Astrocyte (in vitro differentiated cells and primary cell): ENCODE data around the gene PGK2. TPM values are rescaled to one million over a fixed set of nuclear protein-coding genes. Genes with fewer than 3 reads are reported as not detected.
A peak's percentile ranks its signal among the peaks of the same experiment; 100 is the strongest.

Experiments
- DNase-seq: peaks from one replicate; pipeline ENCODE4 v3.0.0-alpha.2; 2010; ENCODE audit warnings: low read depth
- FAIRE-seq: peaks from 2 replicates; lab custom pipeline; 2011; peaks lifted over from hg19 to GRCh38; lab: Jason Lieb, UNC
- H2AFZ ChIP-seq: 2 replicates; pipeline ENCODE4 v1.6.0; 2012; ENCODE audit warnings: low read depth, low read length, inconsistent platforms
- H3K27ac ChIP-seq: 2 replicates; pipeline ENCODE4 v1.5.1; 2011; ENCODE audit warnings: low read depth, low read length, inconsistent platforms
- H3K27me3 ChIP-seq: 2 replicates; pipeline ENCODE4 v1.6.0; 2011; ENCODE audit warnings: low read length, inconsistent platforms; ENCODE audit not compliant: insufficient read depth
- H3K36me3 ChIP-seq: 2 replicates; pipeline ENCODE4 v1.5.1; 2011; ENCODE audit warnings: low read length, inconsistent platforms; ENCODE audit not compliant: insufficient read depth
- H3K4me1 ChIP-seq: 2 replicates; pipeline ENCODE4 v1.5.1; 2011; ENCODE audit warnings: low read length, inconsistent platforms; ENCODE audit not compliant: insufficient read depth
- H3K4me2 ChIP-seq: 2 replicates; pipeline ENCODE4 v1.6.0; 2012; ENCODE audit warnings: low read length, inconsistent platforms
- H3K4me3 ChIP-seq: 2 replicates; pipeline ENCODE4 v1.5.1; 2011; ENCODE audit warnings: low read depth, mild to moderate bottlenecking, low read length, inconsistent platforms; ENCODE audit not compliant: insufficient read depth
- H3K79me2 ChIP-seq: 2 replicates; pipeline ENCODE4 v1.6.0; 2012; ENCODE audit warnings: mild to moderate bottlenecking, low read length, inconsistent platforms; ENCODE audit not compliant: insufficient read depth
- H3K9ac ChIP-seq: 2 replicates; pipeline ENCODE4 v1.6.0; 2012; ENCODE audit warnings: mild to moderate bottlenecking, low read length, inconsistent platforms
- H3K9me3 ChIP-seq: 2 replicates; pipeline ENCODE4 v1.5.1; 2012; ENCODE audit warnings: low read depth, mild to moderate bottlenecking, low read length, inconsistent platforms; ENCODE audit not compliant: insufficient read depth
- H4K20me1 ChIP-seq: 2 replicates; pipeline ENCODE4 v1.6.0; 2012; ENCODE audit warnings: low read length, inconsistent platforms; ENCODE audit not compliant: insufficient read depth
- H3K27ac Mint-ChIP-seq: one replicate; pipeline ENCODE4 v1.8.0; 2021; ENCODE audit warnings: mild to moderate bottlenecking, mixed read lengths; ENCODE audit not compliant: unreplicated experiment
- H3K27me3 Mint-ChIP-seq: one replicate; pipeline ENCODE4 v1.8.0; 2021; ENCODE audit warnings: low read depth, mixed read lengths; ENCODE audit not compliant: unreplicated experiment
- H3K36me3 Mint-ChIP-seq: one replicate; pipeline ENCODE4 v1.8.0; 2021; ENCODE audit warnings: low read depth, mixed read lengths; ENCODE audit not compliant: unreplicated experiment
- H3K4me1 Mint-ChIP-seq: one replicate; pipeline ENCODE4 v1.8.0; 2021; ENCODE audit warnings: low read depth, mixed read lengths; ENCODE audit not compliant: unreplicated experiment
- H3K4me3 Mint-ChIP-seq: one replicate; pipeline ENCODE4 v1.8.0; 2021; ENCODE audit warnings: mild to moderate bottlenecking, moderate library complexity, mixed read lengths; ENCODE audit not compliant: unreplicated experiment
- H3K9me3 Mint-ChIP-seq: one replicate; pipeline ENCODE4 v1.8.0; 2021; ENCODE audit warnings: mild to moderate bottlenecking, mixed read lengths; ENCODE audit not compliant: unreplicated experiment
- CTCF ChIP-seq: IDR thresholded peaks from 2 replicates; pipeline ENCODE4 v1.5.1; 2011; ENCODE audit warnings: low read depth, mild to moderate bottlenecking, inconsistent platforms, low read length, moderate library complexity; ENCODE audit not compliant: insufficient read depth
- EZH2 ChIP-seq: IDR thresholded peaks from 2 replicates; pipeline ENCODE4 v1.6.1; 2012; ENCODE audit warnings: mild to moderate bottlenecking, low read length, inconsistent platforms; ENCODE audit not compliant: insufficient read depth
- total RNA-seq: library from RNA; stranded (reverse); gene quantifications from 2 replicates; pipeline ENCODE4 v1.2.1, GENCODE V29; 2021

PGK2 gene
- total RNA-seq, 1 donor from 2014 or later = not detected

- no peak overlapping the region for H3K9ac ChIP-seq
- H3K4me3 ChIP-seq = no peak overlapping the region
- TF ChIP-seq EZH2 (no peak), CTCF (no peak)
- DNase-seq = no peak
- no peak overlapping the region for H2AFZ ChIP-seq
- H3K4me1 ChIP-seq = no peaks in the 10 kb centered on the region
- H3K4me1 Mint-ChIP-seq = peaks cover 14% of the 10 kb centered on the region
- H3K79me2 ChIP-seq = no peaks in the 10 kb centered on the region
- no peaks in the 10 kb centered on the region for H3K36me3 Mint-ChIP-seq
- no peaks in the 10 kb centered on the region for H3K36me3 ChIP-seq
- no peaks in the 10 kb centered on the region for H3K9me3 Mint-ChIP-seq
- H3K27ac Mint-ChIP-seq = peak overlapping the region; percentile 21
- no peak overlapping the region for H3K27ac ChIP-seq
- no peak overlapping the region for H3K4me2 ChIP-seq
- H3K27me3 Mint-ChIP-seq = no peaks in the 10 kb centered on the region
- no peaks in the 10 kb centered on the region for H4K20me1 ChIP-seq
- H3K4me3 Mint-ChIP-seq = no peak overlapping the region
- no peaks in the 10 kb centered on the region for H3K27me3 ChIP-seq
- H3K9me3 ChIP-seq = no peaks in the 10 kb centered on the region
- FAIRE-seq = no peak
Observed at GRCh38 chr6:49826743-49827406, 39.8 kb upstream of the PGK2 start.

- no peak overlapping the region for H3K4me3 ChIP-seq
- H3K4me2 ChIP-seq = no peak overlapping the region
- no peaks in the 10 kb centered on the region for H3K27me3 Mint-ChIP-seq
- no peak overlapping the region for H3K4me3 Mint-ChIP-seq
- H3K79me2 ChIP-seq = no peaks in the 10 kb centered on the region
- no peak for TF ChIP-seq CTCF
- no peak for TF ChIP-seq EZH2
- no peaks in the 10 kb centered on the region for H3K27me3 ChIP-seq
- H3K4me1 Mint-ChIP-seq = no peaks in the 10 kb centered on the region
- no peak overlapping the region for H3K9ac ChIP-seq
- no peaks in the 10 kb centered on the region for H3K36me3 ChIP-seq
- no peak for DNase-seq
- H2AFZ ChIP-seq = no peak overlapping the region
- no peaks in the 10 kb centered on the region for H4K20me1 ChIP-seq
- H3K27ac Mint-ChIP-seq = no peak overlapping the region
- no peaks in the 10 kb centered on the region for H3K9me3 Mint-ChIP-seq
- no peaks in the 10 kb centered on the region for H3K9me3 ChIP-seq
- FAIRE-seq = no peak
- no peak overlapping the region for H3K27ac ChIP-seq
- no peaks in the 10 kb centered on the region for H3K4me1 ChIP-seq
- H3K36me3 Mint-ChIP-seq = no peaks in the 10 kb centered on the region
Observed at GRCh38 chr6:49815166-49815565, 28.1 kb upstream of the PGK2 start.

GRCh38 chr6:49813248-49813647 lies 26.2 kb upstream of the PGK2 start:
- no peak for DNase-seq
- no peaks in the 10 kb centered on the region for H3K9me3 ChIP-seq
- no peaks in the 10 kb centered on the region for H3K27me3 Mint-ChIP-seq
- H3K4me1 Mint-ChIP-seq = no peaks in the 10 kb centered on the region
- no peak overlapping the region for H3K4me3 ChIP-seq
- no peak for TF ChIP-seq EZH2
- no peak for TF ChIP-seq CTCF
- H3K9ac ChIP-seq = no peak overlapping the region
- no peaks in the 10 kb centered on the region for H3K4me1 ChIP-seq
- no peak overlapping the region for H2AFZ ChIP-seq
- no peaks in the 10 kb centered on the region for H4K20me1 ChIP-seq
- no peak overlapping the region for H3K4me3 Mint-ChIP-seq
- H3K4me2 ChIP-seq = no peak overlapping the region
- no peaks in the 10 kb centered on the region for H3K79me2 ChIP-seq
- no peak for FAIRE-seq
- no peak overlapping the region for H3K27ac ChIP-seq
- no peaks in the 10 kb centered on the region for H3K36me3 ChIP-seq
- H3K9me3 Mint-ChIP-seq = peaks cover 3% of the 10 kb centered on the region
- H3K27ac Mint-ChIP-seq = no peak overlapping the region
- no peaks in the 10 kb centered on the region for H3K27me3 ChIP-seq
- H3K36me3 Mint-ChIP-seq = no peaks in the 10 kb centered on the region
